H9 (cell line): Measurements from ENCODE around the gene KCNIP4. TPM values are rescaled to one million over a fixed set of nuclear protein-coding genes. Genes with fewer than 3 reads are reported as not detected.

Experiments used
- DNase-seq: peaks from one replicate; pipeline ENCODE4 v3.0.0-alpha.2; 2017
- H2AFZ ChIP-seq: one replicate; pipeline ENCODE4 v1.6.1; 2013; ENCODE audit warnings: mild to moderate bottlenecking, low read length, control low read depth, moderate library complexity
- H2AK5ac ChIP-seq: 2 replicates; pipeline ENCODE4 v1.6.1; 2013; ENCODE audit warnings: low read length, control low read depth, mixed read lengths; ENCODE audit not compliant: insufficient read length
- H2BK120ac ChIP-seq: one replicate; pipeline ENCODE4 v1.6.1; 2013; ENCODE audit warnings: low read depth, mild to moderate bottlenecking, low read length, control low read depth, inconsistent platforms; ENCODE audit not compliant: poor library complexity, severe bottlenecking
- H2BK12ac ChIP-seq: 2 replicates; pipeline ENCODE4 v1.6.1; 2013; ENCODE audit warnings: low read length, control low read depth, mixed read lengths, low read depth; ENCODE audit not compliant: insufficient read length
- H2BK15ac ChIP-seq: 2 replicates; pipeline ENCODE4 v1.6.1; 2013; ENCODE audit warnings: low read depth, low read length, control low read depth
- H2BK20ac ChIP-seq: one replicate; pipeline ENCODE4 v1.6.1; 2013; ENCODE audit warnings: low read depth, mild to moderate bottlenecking, low read length, control low read depth, inconsistent platforms; ENCODE audit not compliant: poor library complexity, severe bottlenecking
- H2BK5ac ChIP-seq: 2 replicates; pipeline ENCODE4 v1.6.1; 2013; ENCODE audit warnings: low read length, control low read depth, mixed read lengths; ENCODE audit not compliant: insufficient read length
- H3K14ac ChIP-seq: 2 replicates; pipeline ENCODE4 v1.6.1; 2013; ENCODE audit warnings: low read length, control low read depth; ENCODE audit not compliant: insufficient read depth
- H3K18ac ChIP-seq: 2 replicates; pipeline ENCODE4 v1.6.1; 2013; ENCODE audit warnings: low read depth, mild to moderate bottlenecking, mixed read lengths, low read length, control low read depth; ENCODE audit not compliant: insufficient read length
- H3K23ac ChIP-seq: 2 replicates; pipeline ENCODE4 v1.6.1; 2013; ENCODE audit warnings: low read length, control low read depth, mixed read lengths, low read depth; ENCODE audit not compliant: insufficient read length
- H3K23me2 ChIP-seq: 2 replicates; pipeline ENCODE4 v1.6.1; 2013; ENCODE audit warnings: low read depth, mild to moderate bottlenecking, mixed read lengths, low read length, control low read depth; ENCODE audit not compliant: insufficient read length, poor library complexity, severe bottlenecking
- H3K27ac ChIP-seq: 2 replicates; pipeline ENCODE4 v1.5.1; 2013; ENCODE audit warnings: low read length, control low read depth, mixed read lengths, low read depth; ENCODE audit not compliant: insufficient read length
- H3K27me3 ChIP-seq: 2 replicates; pipeline ENCODE4 v1.6.1; 2013; ENCODE audit warnings: low read length, control low read depth, inconsistent platforms; ENCODE audit not compliant: insufficient read depth
- H3K4ac ChIP-seq: 2 replicates; pipeline ENCODE4 v1.6.1; 2013; ENCODE audit warnings: low read depth, mild to moderate bottlenecking, control low read depth, inconsistent platforms, low read length, moderate library complexity
- H3K4me1 ChIP-seq: 2 replicates; pipeline ENCODE4 v1.6.1; 2013; ENCODE audit warnings: low read length, control low read depth, inconsistent platforms; ENCODE audit not compliant: insufficient read depth
- H3K4me2 ChIP-seq: 2 replicates; pipeline ENCODE4 v1.6.1; 2013; ENCODE audit warnings: low read length, control low read depth, mixed read lengths; ENCODE audit not compliant: insufficient read length, insufficient read depth
- H3K56ac ChIP-seq: 2 replicates; pipeline ENCODE4 v1.6.1; 2013; ENCODE audit warnings: low read depth, mild to moderate bottlenecking, mixed read lengths, low read length, control low read depth; ENCODE audit not compliant: insufficient read length
- H3K79me1 ChIP-seq: 2 replicates; pipeline ENCODE4 v1.6.1; 2013; ENCODE audit warnings: low read depth, mild to moderate bottlenecking, moderate library complexity, low read length, control low read depth, inconsistent platforms; ENCODE audit not compliant: insufficient read depth, poor library complexity, severe bottlenecking
- H3K79me2 ChIP-seq: 2 replicates; pipeline ENCODE4 v1.6.1; 2013; ENCODE audit warnings: low read length, control low read depth, inconsistent platforms; ENCODE audit not compliant: insufficient read depth
- H3K9ac ChIP-seq: 2 replicates; pipeline ENCODE4 v1.6.1; 2013; ENCODE audit warnings: low read length, control low read depth, mixed read lengths; ENCODE audit not compliant: insufficient read length; ENCODE audit errors: extremely low read depth
- H3K9me3 ChIP-seq: one replicate; pipeline ENCODE4 v1.6.1; 2013; ENCODE audit warnings: low read depth, low read length, inconsistent platforms; ENCODE audit not compliant: control insufficient read depth
- H3T11ph ChIP-seq: one replicate; pipeline ENCODE4 v1.6.1; 2013; ENCODE audit warnings: mild to moderate bottlenecking, low read length, control low read depth, inconsistent platforms
- H4K20me1 ChIP-seq: one replicate; pipeline ENCODE4 v1.6.1; 2013; ENCODE audit not compliant: control insufficient read depth, insufficient read length, insufficient read depth
- H4K5ac ChIP-seq: 2 replicates; pipeline ENCODE4 v1.6.1; 2013; ENCODE audit warnings: low read depth, mild to moderate bottlenecking, mixed read lengths, low read length, control low read depth; ENCODE audit not compliant: insufficient read length
- H4K8ac ChIP-seq: replicated peaks from 2 replicates; pipeline ENCODE4 v1.6.1; 2013; ENCODE audit warnings: low read length, control low read depth, mixed read lengths, low read depth; ENCODE audit not compliant: insufficient read length
- H4K91ac ChIP-seq: 2 replicates; pipeline ENCODE4 v1.6.1; 2013; ENCODE audit warnings: low read depth, mild to moderate bottlenecking, moderate library complexity, mixed read lengths, low read length, control low read depth; ENCODE audit not compliant: insufficient read length
- H3K27ac Mint-ChIP-seq, 3 experiments: 2 replicates in 2 of 3; 3 replicates in 1 of 3; pipeline ENCODE4 v1.8.0; 2020 to 2021; ENCODE audit warnings: mixed read lengths in 3 of 3, mild to moderate bottlenecking in 1 of 3, moderate library complexity in 1 of 3
- H3K27me3 Mint-ChIP-seq: 2 replicates; pipeline ENCODE4 v1.8.0; 2021; ENCODE audit warnings: low read depth, mild to moderate bottlenecking, moderate library complexity, mixed read lengths
- H3K36me3 Mint-ChIP-seq, 3 experiments: 2 replicates in 2 of 3; 3 replicates in 1 of 3; pipeline ENCODE4 v1.8.0; 2020 to 2021; ENCODE audit warnings: low read depth in 3 of 3, mixed read lengths in 3 of 3; ENCODE audit not compliant: insufficient read depth in 1 of 3
- H3K4me1 Mint-ChIP-seq, 2 experiments: 2 replicates each; pipeline ENCODE4 v1.8.0; 2020; ENCODE audit warnings: mixed read lengths in 2 of 2
- H3K4me3 Mint-ChIP-seq, 2 experiments: 2 replicates in 1 of 2; 3 replicates in 1 of 2; pipeline ENCODE4 v1.8.0; 2020 to 2021; ENCODE audit warnings: mild to moderate bottlenecking in 2 of 2, mixed read lengths in 2 of 2, moderate library complexity in 1 of 2
- H3K9me3 Mint-ChIP-seq, 2 experiments: 2 replicates in 1 of 2; 3 replicates in 1 of 2; pipeline ENCODE4 v1.8.0; 2020; ENCODE audit warnings: mild to moderate bottlenecking in 2 of 2, mixed read lengths in 2 of 2, moderate library complexity in 1 of 2
- WGBS: extraction: QIAGEN DNeasy Blood & Tissue Kit; methylation state at CpG from one replicate; pipeline ENCODE4 v1.1.7; 2013; ENCODE audit warnings: missing lambda C conversion rate, low lambda C conversion rate, mixed read lengths; ENCODE audit not compliant: insufficient read length; ENCODE audit errors: extremely low coverage; 5-methylcytosine and 5-hydroxymethylcytosine counted together
- total RNA-seq: library from RNA; stranded (reverse); gene quantifications from 2 replicates; pipeline ENCODE4 v1.2.1, GENCODE V29; 2021
- TF ChIP-seq, protein P1 (sequence below): fragments of 200-600 bp; sonication (generic); conservative IDR thresholded peaks from 3 replicates; pipeline ENCODE4 v1.8.0; 2021; ENCODE audit warnings: antibody characterized with exemption, mild to moderate bottlenecking

The KCNIP4 gene
- total RNA-seq, 1 experiment from 2014 or later: not detected

DNA sequence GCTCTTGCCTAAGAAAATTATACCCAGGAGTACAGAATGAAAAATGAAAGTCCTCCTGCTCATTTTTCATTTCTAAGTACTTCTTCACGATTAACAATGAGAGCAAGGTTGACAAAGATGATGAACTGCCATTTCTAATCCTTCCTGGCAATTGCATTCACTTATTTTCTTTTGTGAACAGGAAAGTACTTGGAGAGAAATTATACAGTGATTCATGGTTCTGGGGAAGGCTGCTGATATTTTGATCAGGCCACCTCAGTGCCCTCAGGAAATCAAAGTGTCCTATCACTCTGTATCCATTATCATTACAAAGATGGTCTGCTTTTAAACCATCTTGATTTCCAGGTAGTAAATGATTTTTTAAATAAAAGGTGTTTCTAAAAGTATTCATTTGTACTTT lies 780.9 kb downstream of the KCNIP4 start:
- no peaks in the 10 kb centered on the region for H3K27me3 ChIP-seq
- H3K4me2 ChIP-seq: no peak overlapping the region
- no peak overlapping the region for H3K27ac Mint-ChIP-seq
- H2AFZ ChIP-seq: no peak overlapping the region
- H3K4me3 Mint-ChIP-seq: no peak overlapping the region
- H3K23me2 ChIP-seq: no peaks in the 10 kb centered on the region
- H2BK15ac ChIP-seq: no peak overlapping the region
- H3K9me3 Mint-ChIP-seq: no peaks in the 10 kb centered on the region; a peak in 1 of 5 replicates
- no peak overlapping the region for H4K8ac ChIP-seq
- no peak overlapping the region for H2AK5ac ChIP-seq
- no peaks in the 10 kb centered on the region; the same call in 1 of the 2 replicates for H3K27me3 Mint-ChIP-seq
- TF ChIP-seq, protein P1, sequence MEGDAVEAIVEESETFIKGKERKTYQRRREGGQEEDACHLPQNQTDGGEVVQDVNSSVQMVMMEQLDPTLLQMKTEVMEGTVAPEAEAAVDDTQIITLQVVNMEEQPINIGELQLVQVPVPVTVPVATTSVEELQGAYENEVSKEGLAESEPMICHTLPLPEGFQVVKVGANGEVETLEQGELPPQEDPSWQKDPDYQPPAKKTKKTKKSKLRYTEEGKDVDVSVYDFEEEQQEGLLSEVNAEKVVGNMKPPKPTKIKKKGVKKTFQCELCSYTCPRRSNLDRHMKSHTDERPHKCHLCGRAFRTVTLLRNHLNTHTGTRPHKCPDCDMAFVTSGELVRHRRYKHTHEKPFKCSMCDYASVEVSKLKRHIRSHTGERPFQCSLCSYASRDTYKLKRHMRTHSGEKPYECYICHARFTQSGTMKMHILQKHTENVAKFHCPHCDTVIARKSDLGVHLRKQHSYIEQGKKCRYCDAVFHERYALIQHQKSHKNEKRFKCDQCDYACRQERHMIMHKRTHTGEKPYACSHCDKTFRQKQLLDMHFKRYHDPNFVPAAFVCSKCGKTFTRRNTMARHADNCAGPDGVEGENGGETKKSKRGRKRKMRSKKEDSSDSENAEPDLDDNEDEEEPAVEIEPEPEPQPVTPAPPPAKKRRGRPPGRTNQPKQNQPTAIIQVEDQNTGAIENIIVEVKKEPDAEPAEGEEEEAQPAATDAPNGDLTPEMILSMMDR: no peak
- no peaks in the 10 kb centered on the region for H3K79me2 ChIP-seq
- no peak overlapping the region for H4K5ac ChIP-seq
- no peak overlapping the region for H2BK12ac ChIP-seq
- no peak overlapping the region for H3T11ph ChIP-seq
- no peaks in the 10 kb centered on the region for H3K36me3 Mint-ChIP-seq
- no CpG with 5 or more reads among the region's 1 CpG for WGBS
- H3K9ac ChIP-seq: no peak overlapping the region
- no peaks in the 10 kb centered on the region for H4K20me1 ChIP-seq
- no peaks in the 10 kb centered on the region for H3K79me1 ChIP-seq
- no peak overlapping the region for H3K4ac ChIP-seq
- no peak overlapping the region for H4K91ac ChIP-seq
- no peak for DNase-seq
- no peak overlapping the region for H2BK20ac ChIP-seq
- no peak overlapping the region for H3K56ac ChIP-seq
- H3K27ac ChIP-seq: no peak overlapping the region
- H2BK5ac ChIP-seq: no peak overlapping the region
- H3K4me1 Mint-ChIP-seq: no peaks in the 10 kb centered on the region
- H3K9me3 ChIP-seq: no peaks in the 10 kb centered on the region
- H3K4me1 ChIP-seq: no peaks in the 10 kb centered on the region
- no peak overlapping the region for H3K23ac ChIP-seq
- no peak overlapping the region for H3K14ac ChIP-seq
- H3K18ac ChIP-seq: no peak overlapping the region
- H2BK120ac ChIP-seq: no peak overlapping the region
